Activated CD8-positive, alpha-beta memory T cell treated with anti-CD3 and anti-CD28 coated beads for 36 hours (primary cell): Measurements from ENCODE around the gene PRKN. TPM values are rescaled to one million over a fixed set of nuclear protein-coding genes. Genes with fewer than 3 reads are reported as not detected.
"Not testable (repeated sequence)": the region's sequence is repeated elsewhere in the genome, so short reads cannot be mapped to it uniquely, and the experiment has no call there.

Experiments used
- CTCF ChIA-PET: fragments of 350-600 bp; sonication (Branson Sonifier 250); formaldehyde crosslinking; loops from one replicate; lab custom pipeline; 2021; ENCODE audit warnings: antibody characterized with exemption; lab: Charles Lee
- POLR2A ChIA-PET: fragments of 350-600 bp; sonication (Branson Sonifier 250); formaldehyde crosslinking; loops from one replicate; lab custom pipeline; 2021; ENCODE audit warnings: antibody characterized with exemption; lab: Charles Lee
- total RNA-seq, 2 experiments: library from RNA; stranded (reverse); gene quantifications; one replicate each; pipeline ENCODE4 v1.2.3, GENCODE V29; 2021

PRKN gene
- total RNA-seq, 2 experiments from 2014 or later = not detected

DNA sequence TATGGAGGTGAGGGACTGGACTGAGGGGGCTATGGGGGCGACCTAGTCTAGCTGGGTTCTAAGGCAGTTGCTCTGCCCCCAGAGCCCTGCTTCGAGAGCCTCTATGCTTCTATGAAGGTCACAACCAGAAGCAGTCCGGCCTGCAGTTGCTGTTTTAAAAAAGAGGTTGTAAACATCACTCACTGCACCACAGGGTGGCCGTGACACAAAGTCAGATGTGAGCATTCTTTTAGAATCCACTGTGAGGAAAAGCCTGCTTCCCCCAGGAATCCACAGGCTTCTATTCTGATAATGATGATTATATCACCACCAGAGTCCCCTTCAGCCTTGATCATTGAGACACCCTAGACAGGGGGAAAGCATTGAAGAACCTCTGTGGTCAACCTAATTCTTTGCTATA is 1224.0 kb downstream of the PRKN start:
- ChIA-PET CTCF (no interaction called here), POLR2A (no interaction called here)

DNA sequence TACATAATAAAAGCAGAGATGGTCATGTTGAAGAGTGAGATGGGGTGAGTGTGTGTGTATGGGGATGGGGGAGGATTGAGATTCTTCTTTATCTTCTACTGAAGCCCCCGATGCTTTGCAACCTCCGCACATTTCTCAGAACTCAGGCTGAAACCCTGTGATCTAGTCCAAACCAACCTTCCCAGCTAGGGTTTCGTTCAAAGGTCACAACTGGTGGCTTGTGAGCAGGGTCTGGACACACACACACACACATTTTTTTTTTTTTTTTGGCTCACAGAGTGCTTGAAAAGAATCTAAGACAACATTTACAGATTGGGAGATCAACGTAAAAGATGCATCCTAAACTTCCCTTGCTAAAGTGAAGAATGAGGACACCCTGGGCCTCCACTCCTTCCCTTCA is 1228.7 kb downstream of the PRKN start:
- POLR2A ChIA-PET = no interaction called here
- CTCF ChIA-PET = interaction anchor here (1.5 kb wide), 1 partner anchor 81 kb away, joined by 3 read pairs; no protein-coding TSS in a partner anchor

DNA sequence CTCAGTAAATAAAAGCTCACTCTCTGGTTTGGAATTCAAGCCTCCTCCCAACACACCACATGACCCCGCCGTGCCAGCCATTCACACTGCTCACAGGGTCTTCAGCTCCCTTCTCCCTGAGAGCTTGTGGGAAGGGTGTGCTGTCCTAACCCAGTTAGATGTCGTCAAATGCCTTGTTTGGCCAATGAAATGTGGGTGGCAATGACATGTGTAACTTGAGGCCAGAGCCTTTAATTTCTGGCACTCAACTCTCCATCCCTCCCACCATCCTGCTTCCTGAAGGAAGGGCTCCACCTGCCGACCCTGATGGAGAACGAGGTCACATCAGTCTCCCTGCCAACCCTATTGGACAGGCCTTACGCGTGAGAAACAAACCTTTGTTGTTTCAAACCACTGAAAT is 1229.2 kb downstream of the PRKN start:
- POLR2A ChIA-PET = no interaction called here
- CTCF ChIA-PET = interaction anchor here (1.5 kb wide), 1 partner anchor 80 kb away, joined by 3 read pairs; no protein-coding TSS in a partner anchor

DNA sequence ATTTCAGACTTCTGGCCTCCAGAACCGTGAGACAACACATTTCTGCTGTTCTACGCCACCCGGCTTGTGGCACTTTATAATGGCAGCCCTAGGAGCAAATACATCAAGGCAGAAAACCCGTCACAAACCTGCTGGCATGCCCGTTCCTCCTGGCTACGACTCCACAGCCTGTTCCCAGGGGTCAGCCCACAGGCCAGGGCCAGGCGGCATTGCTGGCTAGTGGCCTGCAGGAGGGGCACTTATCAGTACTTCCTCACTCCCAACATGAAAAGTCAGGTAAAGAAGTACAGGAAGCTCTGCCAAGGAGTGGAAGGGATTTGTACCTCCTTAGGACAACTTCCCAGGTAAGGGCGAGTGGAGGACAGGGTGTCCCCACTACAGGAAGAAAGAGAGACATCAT is 1230.6 kb downstream of the PRKN start:
- ChIA-PET CTCF (no interaction called here), POLR2A (no interaction called here)

DNA sequence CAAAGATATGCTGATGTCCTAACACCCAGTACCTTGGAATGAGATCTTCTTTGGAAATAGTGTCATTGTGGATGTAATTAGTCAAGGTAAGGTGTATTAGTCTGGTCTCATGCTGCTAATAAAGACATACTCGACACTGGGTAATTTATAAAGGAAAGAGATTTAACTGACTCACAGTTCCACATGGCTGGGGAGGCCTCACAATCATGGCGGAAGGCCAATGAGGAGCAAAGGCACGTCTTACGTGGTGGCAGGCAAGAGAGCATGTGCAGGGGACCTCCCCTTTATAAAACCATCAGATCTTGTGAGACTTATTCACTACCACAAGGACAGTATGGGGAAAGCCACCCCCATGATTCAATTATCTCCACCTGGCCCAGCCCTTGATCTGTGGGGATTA is 1231.3 kb downstream of the PRKN start:
- CTCF ChIA-PET, POLR2A ChIA-PET: not testable (repeated sequence)

DNA sequence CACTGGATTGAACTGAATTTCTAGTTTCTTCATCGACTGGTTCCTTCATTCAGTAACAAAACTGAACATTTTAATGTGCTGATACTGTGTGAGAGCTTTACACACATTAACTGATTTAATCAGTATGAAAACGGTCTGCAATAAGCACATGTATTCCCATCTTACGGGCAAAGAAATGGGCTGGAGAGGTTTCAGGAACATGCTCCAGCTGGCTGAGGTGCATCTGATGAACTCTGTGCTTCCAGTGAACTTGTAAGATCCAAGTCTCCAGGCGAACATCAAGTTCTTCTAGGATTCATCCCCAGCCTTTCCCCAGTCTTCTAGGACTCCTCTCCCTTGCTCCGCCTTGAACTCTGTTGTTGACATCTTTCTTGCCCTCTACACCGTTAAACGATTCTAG is 1233.0 kb downstream of the PRKN start:
- ChIA-PET CTCF (no interaction called here), POLR2A (no interaction called here)

DNA sequence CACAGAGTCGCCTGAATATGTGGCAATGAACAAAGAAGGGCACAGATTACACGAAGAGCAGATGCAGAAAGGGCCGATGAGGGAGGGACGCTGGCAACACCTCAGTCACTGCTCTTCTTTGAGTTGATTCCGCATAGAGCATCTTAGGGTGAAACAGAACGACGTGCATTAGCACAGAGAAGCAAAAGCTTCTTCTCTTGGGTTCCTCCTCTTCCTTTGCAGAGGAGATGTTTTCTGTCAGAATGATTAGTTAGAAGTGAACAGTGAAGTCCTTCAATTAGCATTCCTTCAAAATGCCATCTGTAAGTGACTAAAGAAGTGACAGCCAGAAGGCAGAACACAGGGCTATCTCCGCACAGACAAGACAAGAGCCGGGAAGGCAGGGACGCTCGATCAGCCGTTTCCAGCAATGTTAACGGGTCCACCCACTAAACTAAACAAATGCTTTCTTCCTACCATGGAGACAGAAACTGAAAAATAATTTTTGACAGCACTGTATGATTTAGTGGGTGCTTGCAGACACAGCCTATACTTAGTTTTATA is 1233.9 kb downstream of the PRKN start:
- ChIA-PET CTCF (no interaction called here), POLR2A (no interaction called here)

DNA sequence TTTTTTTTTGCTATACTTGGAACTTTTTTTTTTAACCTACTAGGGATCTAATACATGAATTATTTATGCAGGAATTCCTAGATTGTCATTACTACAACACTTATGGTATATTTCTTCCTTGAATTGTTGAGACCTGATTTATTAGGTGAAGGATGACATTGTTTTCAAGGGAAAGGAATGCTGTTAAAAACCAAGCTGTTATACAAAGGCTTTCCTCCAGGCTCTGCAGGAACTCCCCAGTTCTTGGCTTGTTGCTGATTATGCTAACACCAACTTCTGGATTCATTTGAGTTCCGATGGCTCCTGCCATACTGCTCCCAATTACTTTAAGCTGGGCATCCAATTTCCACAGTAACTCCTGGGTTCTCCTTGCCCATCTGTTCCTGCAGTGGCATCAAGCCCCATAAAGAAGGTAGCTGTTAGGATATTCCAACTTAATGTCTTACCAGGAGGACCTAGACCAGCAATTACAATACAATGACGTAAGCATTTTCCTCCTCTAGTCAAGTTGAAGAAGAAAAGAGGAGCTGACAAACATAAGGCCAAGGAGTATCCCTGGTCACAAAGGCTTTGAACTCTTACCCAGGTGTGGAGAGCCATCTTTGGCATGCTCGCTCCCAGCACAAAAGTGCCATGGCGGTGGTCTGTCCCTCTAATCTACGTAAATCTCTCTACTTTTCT is 1237.8 kb downstream of the PRKN start:
- ChIA-PET CTCF (interaction anchor here (0.6 kb wide), 1 partner anchor 191 kb away, joined by 3 read pairs; no protein-coding TSS in a partner anchor), POLR2A (no interaction called here)

DNA sequence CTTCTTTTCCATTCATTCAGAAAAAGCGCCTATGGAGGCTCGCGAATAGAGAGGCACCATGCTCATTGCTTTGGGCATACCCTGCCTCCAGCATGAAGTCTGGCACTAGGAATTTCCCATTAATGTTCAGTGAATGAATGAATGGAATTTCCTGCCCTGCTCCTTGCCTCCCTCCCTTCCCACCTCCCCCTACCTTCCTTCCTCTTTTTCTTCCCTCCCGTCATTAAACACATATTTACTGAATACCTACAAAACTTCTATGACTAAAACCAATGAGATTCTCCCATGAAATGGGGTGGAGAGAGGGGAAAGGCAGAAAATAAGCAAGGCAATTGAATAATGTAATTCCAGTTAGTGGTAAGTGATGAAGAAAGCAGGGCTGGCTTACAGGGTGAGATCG is 1239.9 kb downstream of the PRKN start:
- ChIA-PET POLR2A (no interaction called here), CTCF (no interaction called here)

DNA sequence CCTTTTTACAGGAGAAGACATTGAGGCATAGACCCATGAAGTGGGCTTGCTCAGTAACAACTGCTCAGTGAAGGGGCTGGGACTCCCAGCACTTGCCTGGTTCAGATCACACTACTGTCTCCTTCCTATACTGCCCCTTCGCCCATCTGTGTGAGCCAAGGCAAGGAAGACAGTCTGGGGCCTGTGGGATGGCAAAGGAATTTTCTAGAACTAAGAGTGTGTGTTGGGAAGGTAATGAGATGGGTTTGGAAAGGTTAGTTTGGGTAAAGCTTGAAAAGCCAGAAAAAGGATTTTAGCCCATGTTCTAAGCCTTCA is 1240.4 kb downstream of the PRKN start:
- ChIA-PET CTCF (no interaction called here), POLR2A (no interaction called here)

DNA sequence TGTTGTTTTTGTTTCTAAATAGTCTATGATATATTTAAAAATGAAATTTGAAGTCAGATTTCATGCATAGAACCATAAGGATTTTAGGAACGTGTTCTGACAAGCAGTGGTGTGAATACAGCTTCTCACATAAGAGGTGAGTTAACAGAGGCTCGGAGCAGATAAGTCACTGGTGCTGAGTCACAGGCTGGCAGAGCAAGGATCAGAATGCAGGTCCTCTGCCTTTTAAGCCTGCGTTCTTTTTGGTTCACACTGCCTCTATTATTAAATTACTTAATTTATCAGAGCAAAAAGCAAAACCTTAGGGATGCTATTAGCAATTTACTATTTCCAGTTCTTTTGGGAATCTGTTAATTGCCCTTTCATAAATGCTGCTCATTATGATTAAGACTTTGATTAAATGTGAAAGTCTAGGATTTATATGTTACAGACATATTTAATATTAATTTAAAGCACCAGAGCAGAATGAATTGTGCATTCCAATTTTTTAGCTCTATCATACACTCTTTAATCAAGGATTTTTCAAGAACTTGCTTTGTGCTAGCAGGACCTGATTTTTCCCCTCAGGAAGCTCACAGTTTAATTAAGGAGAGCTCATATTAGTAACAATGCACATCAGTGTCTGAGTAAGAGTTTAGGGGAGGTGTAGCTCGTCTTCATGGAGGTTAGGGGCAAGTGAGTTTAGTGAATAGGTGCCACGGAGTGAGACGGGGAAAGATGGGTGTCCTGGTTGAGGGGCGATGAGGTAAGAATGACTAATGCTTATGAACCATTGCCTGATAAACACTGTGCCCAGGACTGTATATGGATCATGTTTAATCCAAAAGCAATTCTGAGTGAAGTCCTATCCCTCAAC is 1241.0 kb downstream of the PRKN start:
- POLR2A ChIA-PET = no interaction called here
- CTCF ChIA-PET = no interaction called here

DNA sequence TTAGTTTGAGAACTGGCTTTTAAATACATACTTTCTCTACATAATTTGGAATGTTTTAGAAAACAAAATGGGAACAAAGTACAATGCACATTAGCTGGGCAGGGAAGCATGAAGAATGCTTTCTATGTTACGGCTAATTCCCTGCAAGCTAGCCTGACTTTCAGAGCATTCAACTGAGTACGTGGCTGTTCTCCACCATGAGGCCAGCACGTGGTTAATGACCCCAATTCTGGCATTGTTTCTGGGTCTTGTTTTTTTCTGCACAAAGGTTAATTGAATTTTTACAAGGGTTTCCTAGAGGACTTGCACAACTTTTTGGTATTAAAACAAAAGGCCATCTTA is 1245.1 kb downstream of the PRKN start:
- ChIA-PET CTCF (interaction anchor here (1.0 kb wide), 1 partner anchor 64 kb away, joined by 4 read pairs; no protein-coding TSS in a partner anchor), POLR2A (no interaction called here)

DNA sequence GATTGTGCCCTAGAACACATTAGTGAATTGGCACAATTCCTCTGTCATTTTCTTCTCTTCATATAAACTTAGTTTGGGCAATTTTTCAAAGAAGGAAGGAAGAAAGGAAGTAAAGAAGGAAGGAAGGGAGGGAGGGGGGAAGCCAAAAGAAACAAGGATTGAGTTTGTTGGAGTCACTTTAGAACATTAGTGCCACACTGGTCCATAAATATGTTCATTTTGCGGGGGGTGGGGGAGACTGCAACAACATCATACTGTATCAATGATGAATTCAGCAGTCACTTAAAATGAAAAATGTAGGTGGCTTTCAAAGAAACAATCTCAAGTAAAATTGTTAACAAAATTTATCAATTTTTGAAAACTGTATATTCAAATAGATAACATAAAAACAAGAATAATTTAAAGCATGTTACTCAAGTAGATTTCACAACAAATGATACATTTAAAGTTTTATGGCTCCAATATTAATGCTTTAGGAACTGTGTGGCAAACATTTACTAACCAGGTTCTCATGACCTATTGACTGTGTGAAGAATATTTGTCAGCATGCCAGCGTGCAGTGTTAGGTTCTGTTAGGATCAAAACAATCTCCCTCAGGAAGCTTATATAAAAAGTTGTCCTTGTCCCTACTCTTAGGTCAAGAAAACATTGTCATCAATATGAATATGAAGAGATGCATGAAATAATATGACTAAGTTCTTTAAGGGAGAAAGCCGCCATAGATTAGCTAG is 1245.6 kb downstream of the PRKN start:
- POLR2A ChIA-PET = no interaction called here
- CTCF ChIA-PET = interaction anchor here (1.0 kb wide), 1 partner anchor 64 kb away, joined by 4 read pairs; no protein-coding TSS in a partner anchor

DNA sequence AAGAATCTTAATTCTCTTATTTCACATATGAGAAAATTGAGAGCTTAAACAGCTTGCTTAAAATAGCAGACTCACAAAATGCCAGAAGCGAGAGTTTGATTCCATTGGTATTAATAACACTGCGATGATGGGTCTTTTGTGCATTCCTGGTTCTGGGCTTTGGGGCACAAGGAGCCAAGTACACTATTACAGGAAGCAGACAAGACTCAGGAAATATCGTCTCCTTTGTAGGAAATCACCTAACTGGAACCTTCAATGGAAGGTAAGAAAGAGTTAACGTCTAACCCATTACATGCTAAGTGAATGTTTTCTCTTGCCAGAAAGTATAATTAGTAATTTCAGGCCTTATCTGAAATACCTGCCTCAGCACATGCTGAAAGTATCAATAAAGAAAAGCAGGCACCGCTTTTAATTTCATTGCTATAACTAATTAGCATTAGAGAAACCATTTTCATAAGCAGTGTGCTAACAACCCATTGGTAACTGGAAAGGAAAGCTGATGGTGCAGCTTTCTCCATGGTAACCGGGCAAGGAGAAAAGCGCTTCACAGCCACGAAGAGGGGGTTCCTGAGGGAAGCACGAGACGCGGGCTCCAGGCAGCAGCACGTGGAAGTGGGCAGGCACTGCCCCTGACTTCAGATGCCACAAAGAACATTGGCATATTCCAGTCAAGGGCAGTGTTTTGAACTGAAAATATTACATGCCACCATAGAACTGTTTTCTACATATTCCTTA is 1247.0 kb downstream of the PRKN start:
- CTCF ChIA-PET = no interaction called here

DNA sequence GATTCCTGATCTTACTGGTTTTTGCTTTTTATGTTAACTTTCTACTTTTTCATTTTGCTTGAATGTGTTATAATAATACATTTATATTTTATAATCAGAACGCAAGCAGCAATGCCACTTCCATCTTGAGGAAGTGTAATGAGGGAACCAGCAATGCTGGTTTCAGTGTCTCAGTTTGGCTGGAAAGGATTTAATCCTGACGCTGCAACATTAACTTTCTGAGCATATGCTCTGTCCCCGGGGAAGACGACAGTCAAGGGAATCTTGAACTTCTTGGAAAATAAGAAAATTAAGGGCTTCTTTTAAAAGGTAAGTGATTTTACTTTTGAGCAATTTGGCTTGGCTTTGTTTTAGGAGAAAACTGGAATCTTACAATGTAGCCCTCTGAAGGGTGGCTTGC is 1248.2 kb downstream of the PRKN start:
- CTCF ChIA-PET = no interaction called here
- POLR2A ChIA-PET = no interaction called here

More for the DNA sequence above, 1247.0 kb downstream of the PRKN start:
- POLR2A ChIA-PET = no interaction called here

DNA sequence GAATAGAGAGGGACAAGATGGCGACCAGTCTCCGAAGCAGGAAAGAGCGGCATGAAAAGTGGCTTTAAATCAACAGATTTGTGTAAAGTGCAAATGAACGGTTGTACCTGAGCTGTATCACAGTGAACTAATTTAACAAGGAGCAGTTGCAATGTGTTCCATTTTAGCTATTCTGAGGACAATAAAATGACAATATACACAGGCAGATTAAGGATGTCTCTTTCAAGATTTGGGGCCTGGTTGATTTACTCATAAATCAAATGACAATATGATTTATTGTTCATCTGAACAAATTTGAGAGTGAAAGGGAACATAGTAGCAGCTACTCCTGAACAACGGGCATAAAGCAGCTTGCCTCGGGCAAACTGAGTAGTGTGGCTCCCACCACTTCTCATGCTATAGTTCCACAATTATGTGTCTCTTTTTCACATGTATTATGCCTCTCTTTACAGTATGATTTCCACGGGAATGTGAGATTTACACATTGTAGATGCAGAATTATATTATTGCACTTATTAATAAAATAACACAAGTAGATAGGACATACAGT is 1249.6 kb downstream of the PRKN start:
- ChIA-PET POLR2A (no interaction called here), CTCF (no interaction called here)

DNA sequence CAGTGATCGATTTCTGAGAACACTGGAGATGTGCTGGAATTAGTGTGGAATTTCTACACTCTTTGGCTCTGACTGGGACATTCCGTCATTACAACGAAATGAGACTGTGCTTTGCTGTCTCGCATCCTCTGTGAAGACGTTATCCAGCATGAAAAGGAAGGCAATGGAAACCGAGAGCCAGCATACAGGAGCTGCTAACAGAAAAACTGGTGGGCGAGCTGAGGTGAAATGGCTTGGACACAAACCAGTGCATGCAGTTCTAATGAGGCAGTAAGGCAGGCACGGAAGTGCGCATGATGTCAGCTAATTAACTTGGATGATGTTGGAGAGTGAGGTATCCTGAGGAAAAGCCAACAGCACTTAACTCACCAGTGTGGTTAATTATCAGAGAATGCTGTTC is 1250.9 kb downstream of the PRKN start:
- ChIA-PET CTCF (no interaction called here), POLR2A (no interaction called here)

DNA sequence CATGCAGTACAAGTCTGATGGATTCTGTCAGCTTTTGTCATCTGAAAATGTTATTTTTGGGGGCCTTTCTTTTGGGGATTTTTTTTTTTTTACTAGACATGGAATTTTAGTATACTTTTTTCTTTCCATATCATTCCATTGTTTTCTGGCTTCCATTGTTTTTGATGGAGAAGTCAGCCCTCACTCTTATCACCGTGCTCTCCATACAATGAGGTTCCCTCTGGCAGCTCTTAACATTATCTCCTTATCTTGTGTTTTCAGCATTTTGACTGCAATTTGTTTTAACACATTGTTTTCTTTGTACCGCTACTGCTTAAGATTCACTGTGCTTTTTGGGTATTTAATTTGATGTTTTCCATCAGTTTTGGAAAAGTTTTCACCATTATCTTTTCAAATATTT is 1262.2 kb downstream of the PRKN start:
- POLR2A ChIA-PET = no interaction called here
- CTCF ChIA-PET = no interaction called here

DNA sequence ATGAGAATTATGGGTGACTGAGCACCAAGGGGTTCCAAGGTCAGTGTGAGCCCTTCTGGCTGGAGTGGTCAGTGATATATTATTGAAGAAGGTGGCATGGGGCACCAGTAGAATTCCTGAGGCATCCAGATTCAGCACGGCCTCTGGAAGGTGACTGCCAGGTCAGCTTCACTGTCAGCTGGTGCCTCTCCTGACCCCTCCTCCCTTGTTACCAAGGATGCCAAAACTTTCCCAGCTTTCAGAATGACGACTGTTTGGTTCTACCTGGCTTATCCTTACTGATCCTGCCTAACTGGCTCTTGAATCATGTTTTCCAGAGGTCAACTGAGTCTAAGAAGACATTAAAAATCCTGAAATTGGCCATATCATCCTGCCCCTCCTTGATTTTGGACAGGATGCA is 1264.5 kb downstream of the PRKN start:
- POLR2A ChIA-PET = no interaction called here
- CTCF ChIA-PET = no interaction called here
